B cell (primary cell): ENCODE data around the gene CTXN3. TPM values are rescaled to one million over a fixed set of nuclear protein-coding genes. Genes with fewer than 3 reads are reported as not detected.

Experiments
- ATAC-seq: fragments of 200-7000 bp; cut with Tn5 transposase; one replicate; pipeline ENCODE4 v1.10.0; 2021; ENCODE audit warnings: low read depth, mild to moderate bottlenecking, moderate number of reproducible peaks, moderate library complexity
- CTCF ChIA-PET: fragments of 350-600 bp; sonication (Branson Sonifier 250); formaldehyde crosslinking; loops from one replicate; lab custom pipeline; 2021; ENCODE audit warnings: antibody characterized with exemption, inconsistent platforms; lab: Charles Lee
- POLR2A ChIA-PET: fragments of 350-600 bp; sonication (Branson Sonifier 250); formaldehyde crosslinking; loops from one replicate; lab custom pipeline; 2021; ENCODE audit warnings: antibody characterized with exemption; lab: Charles Lee
- DNase-seq: peaks from one replicate; pipeline ENCODE4 v3.0.0; 2013
- H2AFZ ChIP-seq: 2 replicates; pipeline ENCODE4 v1.6.1; 2012; ENCODE audit warnings: mild to moderate bottlenecking, low read depth, low read length; ENCODE audit not compliant: insufficient read depth, poor library complexity, severe bottlenecking
- H3K27ac ChIP-seq, 2 donors: 1 replicate in 1 of 2; 2 replicates in 1 of 2; pipeline ENCODE4 v1.5.1; 2012 to 2013; ENCODE audit warnings: low read length in 2 of 2, mild to moderate bottlenecking in 2 of 2, moderate library complexity in 1 of 2
- H3K27me3 ChIP-seq, 4 experiments: fragments of 200-600 bp in 1 of 4; sonication (generic) in 1 of 4; replicated peaks in 1 of 4; 1 replicate in 2 of 4; 2 replicates in 2 of 4; pipeline versions ENCODE4 v1.6.1 to v1.7.0; 2013 to 2016; ENCODE audit warnings: low read length in 3 of 4, mild to moderate bottlenecking in 2 of 4, mixed read lengths in 1 of 4, moderate library complexity in 1 of 4; ENCODE audit not compliant: insufficient read depth in 4 of 4, control insufficient read depth in 3 of 4; ENCODE audit errors: control extremely low read depth in 1 of 4
- H3K36me3 ChIP-seq, 2 experiments: replicated peaks in 1 of 2; 1 replicate in 1 of 2; 2 replicates in 1 of 2; pipeline versions ENCODE4 v1.6.1 to v1.7.1; 2013; ENCODE audit warnings: low read length in 1 of 2; ENCODE audit not compliant: insufficient read depth in 2 of 2, control insufficient read depth in 1 of 2; ENCODE audit errors: control extremely low read depth in 1 of 2, extremely low read depth in 1 of 2
- H3K4me1 ChIP-seq, 2 donors: fragments of 200-600 bp in 1 of 2; sonication (generic) in 1 of 2; 1 replicate in 1 of 2; 2 replicates in 1 of 2; pipeline versions ENCODE4 v1.5.1 to v1.6.1; 2013 to 2017; ENCODE audit warnings: low read length in 2 of 2; ENCODE audit not compliant: control insufficient read depth in 2 of 2, insufficient read depth in 2 of 2
- H3K4me2 ChIP-seq: replicated peaks from 2 replicates; pipeline ENCODE3; 2012; ENCODE audit warnings: mild to moderate bottlenecking, low read depth, low read length; ENCODE audit not compliant: poor library complexity, severe bottlenecking
- H3K4me3 ChIP-seq, 5 experiments: fragments of 200-600 bp in 1 of 5; sonication (generic) in 1 of 5; 1 replicate in 3 of 5; 2 replicates in 2 of 5; pipeline versions ENCODE4 v1.5.1 to v1.7.0; 2011 to 2016; ENCODE audit warnings: low read length in 4 of 5, mild to moderate bottlenecking in 4 of 5, low read depth in 2 of 5, control low read depth in 1 of 5, moderate library complexity in 1 of 5; ENCODE audit not compliant: insufficient read depth in 1 of 5; ENCODE audit errors: control extremely low read depth in 1 of 5, extremely low read depth in 1 of 5
- H3K79me2 ChIP-seq: fragments of 200-600 bp; sonication (generic); one replicate; pipeline ENCODE4 v1.6.0; 2016; ENCODE audit warnings: low read length; ENCODE audit not compliant: control insufficient read depth, insufficient read depth
- H3K9ac ChIP-seq: fragments of 200-600 bp; sonication (generic); 2 replicates; pipeline ENCODE4 v1.6.1; 2017; ENCODE audit warnings: mild to moderate bottlenecking, low read length, moderate library complexity
- H3K9me3 ChIP-seq, 3 donors: one replicate each; pipeline versions ENCODE4 v1.6.1 to v1.7.1; 2013; ENCODE audit warnings: low read length in 2 of 3; ENCODE audit not compliant: control insufficient read depth in 2 of 3, insufficient read depth in 1 of 3; ENCODE audit errors: control extremely low read depth in 1 of 3
- H4K20me1 ChIP-seq: 2 replicates; pipeline ENCODE4 v1.6.0; 2012; ENCODE audit warnings: mild to moderate bottlenecking, low read length; ENCODE audit not compliant: insufficient read depth, control insufficient read depth, poor library complexity, severe bottlenecking
- H3K27ac Mint-ChIP-seq: one replicate; pipeline ENCODE4 v1.8.0; 2021; ENCODE audit warnings: mixed read lengths
- H3K27me3 Mint-ChIP-seq: one replicate; pipeline ENCODE4 v1.8.0; 2021; ENCODE audit warnings: mixed read lengths
- H3K4me1 Mint-ChIP-seq: one replicate; pipeline ENCODE4 v1.8.0; 2021; ENCODE audit warnings: mixed read lengths
- H3K4me3 Mint-ChIP-seq: one replicate; pipeline ENCODE4 v1.8.0; 2021; ENCODE audit warnings: mixed read lengths
- H3K9me3 Mint-ChIP-seq: one replicate; pipeline ENCODE4 v1.8.0; 2022; ENCODE audit warnings: mixed read lengths; ENCODE audit not compliant: insufficient read depth
- CTCF ChIP-seq: fragments of 200-600 bp; IDR thresholded peaks from one replicate; pipeline ENCODE4 v1.8.0; 2022; ENCODE audit warnings: antibody characterized with exemption, mild to moderate bottlenecking
- EZH2 ChIP-seq: IDR thresholded peaks from 2 replicates; pipeline ENCODE4 v1.6.1; 2012; ENCODE audit warnings: borderline replicate concordance, low read depth, mild to moderate bottlenecking, moderate library complexity, low read length; ENCODE audit not compliant: insufficient read depth, poor library complexity, severe bottlenecking
- WGBS: methylation state at CpG from one replicate; pipeline ENCODE4 v1.1.5; 2013; ENCODE audit warnings: missing lambda C conversion rate; ENCODE audit not compliant: insufficient coverage; 5-methylcytosine and 5-hydroxymethylcytosine counted together
- intact Hi-C: fragments of 100-400 bp; cut with micrococcal nuclease; formaldehyde crosslinking; loops from one replicate; pipeline ENCODE4 v1.10.0; 2022
- polyA plus RNA-seq: library from polyadenylated mRNA; depleted of rRNA; stranded (reverse); fragments of >200 nt; gene quantifications from 2 replicates; pipeline ENCODE4 v1.2.3, GENCODE V29; 2012
- total RNA-seq, 2 donors: library from RNA; stranded (reverse); fragments of 120-200 nt in 1 of 2; gene quantifications; 1 replicate in 1 of 2; 2 replicates in 1 of 2; pipeline versions ENCODE4 v1.2.3 to v1.2.4, GENCODE V29; 2013 to 2022

The CTXN3 gene
- total and polyA plus RNA-seq, 2 donors (not counting 1 experiment from before 2014, with no cell fraction given): not detected

- H3K9ac ChIP-seq: no peak overlapping the region
- ChIA-PET CTCF (no interaction called here), POLR2A (no interaction called here)
Measured at GRCh38 chr5:127686424-127686823, 37.5 kb downstream of the CTXN3 start.

GRCh38 chr5:127694518-127695171 is 45.8 kb downstream of the CTXN3 start:
- H3K4me3 ChIP-seq: no peak overlapping the region
- no peaks in the 10 kb centered on the region for H3K36me3 ChIP-seq
- no peaks in the 10 kb centered on the region for H4K20me1 ChIP-seq
- H3K9me3 ChIP-seq: peaks cover 0 to 3% (median 0%) of the 10 kb centered on the region in 3 donors
- no peaks in the 10 kb centered on the region for H3K79me2 ChIP-seq
- WGBS: no CpG with 5 or more reads among the region's 1 CpG
- no peak overlapping the region for H3K27ac ChIP-seq
- no peak overlapping the region for H3K4me3 Mint-ChIP-seq
- H2AFZ ChIP-seq: no peak overlapping the region
- TF ChIP-seq EZH2: no peak
- TF ChIP-seq CTCF: no peak
- H3K27ac Mint-ChIP-seq: no peak overlapping the region
- H3K4me1 ChIP-seq: no peaks in the 10 kb centered on the region
- ATAC-seq (no peak), DNase-seq (no peak)
- no peak overlapping the region for H3K4me2 ChIP-seq
- H3K9ac ChIP-seq: no peak overlapping the region
- CTCF ChIA-PET: no interaction called here
- no peaks in the 10 kb centered on the region for H3K27me3 ChIP-seq
- H3K9me3 Mint-ChIP-seq: peaks cover 2% of the 10 kb centered on the region
- H3K27me3 Mint-ChIP-seq: no peaks in the 10 kb centered on the region
- intact Hi-C loops: no loop called here
- POLR2A ChIA-PET: no interaction called here
- no peaks in the 10 kb centered on the region for H3K4me1 Mint-ChIP-seq

More at GRCh38 chr5:127686424-127686823, 37.5 kb downstream of the CTXN3 start:
- Mint-ChIP-seq H3K9me3 (peaks cover 2% of the 10 kb centered on the region), H3K27ac (no peak overlapping the region), H3K4me1 (no peaks in the 10 kb centered on the region), H3K4me3 (no peak overlapping the region), H3K27me3 (no peaks in the 10 kb centered on the region)
- H3K4me3 ChIP-seq: no peak overlapping the region
- no peaks in the 10 kb centered on the region for H3K27me3 ChIP-seq
- H4K20me1 ChIP-seq: no peaks in the 10 kb centered on the region
- TF ChIP-seq EZH2 (no peak), CTCF (no peak)
- intact Hi-C loops: no loop called here
- H3K4me2 ChIP-seq: no peak overlapping the region
- ATAC-seq (no peak), DNase-seq (no peak)
- no peaks in the 10 kb centered on the region for H3K79me2 ChIP-seq
- H2AFZ ChIP-seq: no peak overlapping the region
- H3K4me1 ChIP-seq: no peaks in the 10 kb centered on the region
- H3K9me3 ChIP-seq: peaks cover 0 to 3% (median 0%) of the 10 kb centered on the region in 3 donors
- no peak overlapping the region for H3K27ac ChIP-seq
- H3K36me3 ChIP-seq: no peaks in the 10 kb centered on the region
